ENCODE results near the gene IKZF1. TPM values are rescaled to one million over a fixed set of nuclear protein-coding genes. Genes with fewer than 3 reads are reported as not detected.

Gene IKZF1
- total RNA-seq, 4 donors from 2014 or later = 0.22 to 3.6 (median 1.9) TPM

- no peaks in the 10 kb centered on the region for H3K27me3 ChIP-seq
- DNase-seq (no peak), ATAC-seq (no peak)
- TF ChIP-seq CTCF (IDR thresholded peaks at IDR 0.05 in 4 of 5, conservative IDR thresholded peaks at IDR 0.05 in 1 of 5) (no peak), POLR2A (IDR thresholded peaks at IDR 0.05) (no peak)
- H3K36me3 ChIP-seq = no peaks in the 10 kb centered on the region
- in situ Hi-C loops (cut with MboI; ENCODE audit: low sequenced_read_pairs in 4 of 4) = no loop called here
- no peak overlapping the region for H3K4me3 ChIP-seq
- H3K4me1 ChIP-seq = no peaks in the 10 kb centered on the region
- no peak overlapping the region for H3K27ac ChIP-seq
- intact Hi-C loops (cut with DNase I; ENCODE audit: low total_unique reads) = no loop called here
- no peaks in the 10 kb centered on the region for H3K9me3 ChIP-seq
Measured at GRCh38 chr7:50358779-50359178, 54.3 kb downstream of the IKZF1 start.

- no peak for TF ChIP-seq CTCF (IDR thresholded peaks at IDR 0.05 in 4 of 5, conservative IDR thresholded peaks at IDR 0.05 in 1 of 5)
- no peak for TF ChIP-seq POLR2A (IDR thresholded peaks at IDR 0.05)
- in situ Hi-C loops (cut with MboI; ENCODE audit: low sequenced_read_pairs in 4 of 4) (no loop called here), intact Hi-C loops (cut with DNase I; ENCODE audit: low total_unique reads) (no loop called here)
- H3K36me3 ChIP-seq = no peaks in the 10 kb centered on the region
- no peak for ATAC-seq
- no peak overlapping the region for H3K4me3 ChIP-seq
- no peaks in the 10 kb centered on the region for H3K27me3 ChIP-seq
- DNase-seq = no peak
- H3K27ac ChIP-seq = no peak overlapping the region
- no peaks in the 10 kb centered on the region for H3K9me3 ChIP-seq
- H3K4me1 ChIP-seq = no peaks in the 10 kb centered on the region
Measured at GRCh38 chr7:50359258-50359994, 54.9 kb downstream of the IKZF1 start.

GRCh38 chr7:50359995-50360925 lies 55.7 kb downstream of the IKZF1 start:
- intact Hi-C loops (cut with DNase I; ENCODE audit: low total_unique reads) (no loop called here), in situ Hi-C loops (cut with MboI; ENCODE audit: low sequenced_read_pairs in 4 of 4) (no loop called here)
- H3K27me3 ChIP-seq = no peaks in the 10 kb centered on the region
- no peak overlapping the region for H3K4me3 ChIP-seq
- H3K4me1 ChIP-seq = no peaks in the 10 kb centered on the region
- H3K27ac ChIP-seq = no peak overlapping the region
- no peak for DNase-seq
- no peak for ATAC-seq
- no peaks in the 10 kb centered on the region for H3K9me3 ChIP-seq
- no peaks in the 10 kb centered on the region for H3K36me3 ChIP-seq
- no peak for TF ChIP-seq POLR2A (IDR thresholded peaks at IDR 0.05)
- TF ChIP-seq CTCF (IDR thresholded peaks at IDR 0.05 in 4 of 5, conservative IDR thresholded peaks at IDR 0.05 in 1 of 5) = no peak

- Histone ChIP-seq H3K9me3 (no peaks in the 10 kb centered on the region), H3K4me1 (no peaks in the 10 kb centered on the region), H3K36me3 (no peaks in the 10 kb centered on the region), H3K27ac (no peak overlapping the region), H3K27me3 (no peaks in the 10 kb centered on the region), H3K4me3 (no peak overlapping the region)
- ATAC-seq (no peak), DNase-seq (no peak)
- in situ Hi-C loops (cut with MboI; ENCODE audit: low sequenced_read_pairs in 4 of 4) (no loop called here), intact Hi-C loops (cut with DNase I; ENCODE audit: low total_unique reads) (no loop called here)
- TF ChIP-seq CTCF (IDR thresholded peaks at IDR 0.05 in 4 of 5, conservative IDR thresholded peaks at IDR 0.05 in 1 of 5) (no peak), POLR2A (IDR thresholded peaks at IDR 0.05) (no peak)
Measured at GRCh38 chr7:50362142-50362541, 57.6 kb downstream of the IKZF1 start.
